GM18502 (cell line): Measurements from ENCODE around the gene HELZ.
"Not testable (repeated sequence)": the region's sequence is repeated elsewhere in the genome, so short reads cannot be mapped to it uniquely, and the experiment has no call there.

Source experiments
- ATAC-seq: cut with Tn5 transposase; IDR thresholded peaks from one replicate; pipeline ENCODE4 v1.9.1; 2021; ENCODE audit warnings: mild to moderate bottlenecking; ENCODE audit not compliant: unreplicated experiment, poor library complexity

The HELZ gene

DNA sequence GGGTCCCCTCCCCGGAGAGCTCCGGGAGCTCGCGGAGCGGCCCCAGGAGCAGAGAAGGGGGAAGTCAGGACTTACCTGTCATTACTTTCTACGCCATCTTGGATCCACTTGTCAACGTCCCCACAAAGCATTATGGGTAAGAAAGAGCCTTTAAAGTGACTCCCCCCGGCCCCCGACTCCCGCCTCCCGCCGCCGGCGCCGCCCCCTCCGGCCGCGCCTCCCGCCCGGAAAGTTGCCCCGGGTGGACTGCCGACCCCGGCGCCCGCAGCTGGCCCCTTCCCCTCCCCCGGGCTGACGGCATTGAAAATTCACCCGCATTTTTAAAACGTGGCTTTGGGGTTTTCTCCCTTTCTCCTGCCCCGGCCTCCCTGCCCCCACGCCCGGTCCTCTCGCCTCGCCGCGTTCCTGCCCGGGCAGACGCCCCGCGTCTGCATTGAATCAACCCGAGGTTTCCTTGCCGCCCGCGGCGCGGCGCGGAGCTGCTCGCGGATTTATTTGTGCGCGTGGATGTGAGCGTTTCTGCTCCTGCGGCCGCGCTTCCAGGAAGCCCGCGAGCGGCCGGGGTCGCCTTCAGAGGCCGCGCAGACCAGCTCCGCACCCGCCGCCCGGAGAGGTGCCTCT, at the start of gene HELZ:
TSS of gene HELZ (minus strand) at position 124 of the 621 bp plus-strand sequence. CDS start 26,392 bp downstream, outside the sequence.
- ATAC-seq = peak; percentile 48

- ATAC-seq = peak; percentile 85
These were observed 48.5 kb upstream of the HELZ start for GRCh38 chr17:67293251-67294203.

DNA sequence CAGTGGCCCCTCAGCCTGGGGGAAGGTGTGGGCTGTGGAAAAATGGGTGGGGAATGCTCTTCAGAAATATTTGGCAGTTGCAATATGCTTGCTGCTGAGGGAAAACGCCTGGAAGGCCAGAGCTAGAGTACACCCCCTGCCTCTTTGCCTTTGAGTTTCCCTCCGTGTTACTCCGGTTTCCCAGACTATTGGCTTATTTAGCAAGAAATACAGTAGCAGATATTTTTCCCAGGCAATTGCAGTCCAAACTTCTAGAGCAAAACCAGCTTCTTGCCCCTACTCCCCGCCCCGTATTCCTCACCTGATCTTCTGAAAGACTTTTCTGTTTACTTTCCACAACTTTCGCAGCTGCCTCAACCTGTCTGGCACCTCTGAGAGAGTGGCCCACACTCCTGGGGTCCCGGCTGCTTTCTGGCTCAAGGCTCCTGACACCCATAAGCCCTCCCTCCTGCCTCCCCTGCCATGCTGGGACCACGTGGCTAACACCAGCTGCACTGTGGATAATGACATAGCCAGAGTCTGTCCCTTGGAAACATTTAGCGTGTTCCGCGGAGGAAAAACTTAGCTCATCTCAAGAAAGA, 45.8 kb upstream of the HELZ start:
- ATAC-seq = no peak

- ATAC-seq = no peak
These were observed 45.2 kb upstream of the HELZ start for GRCh38 chr17:67290244-67290643.

DNA sequence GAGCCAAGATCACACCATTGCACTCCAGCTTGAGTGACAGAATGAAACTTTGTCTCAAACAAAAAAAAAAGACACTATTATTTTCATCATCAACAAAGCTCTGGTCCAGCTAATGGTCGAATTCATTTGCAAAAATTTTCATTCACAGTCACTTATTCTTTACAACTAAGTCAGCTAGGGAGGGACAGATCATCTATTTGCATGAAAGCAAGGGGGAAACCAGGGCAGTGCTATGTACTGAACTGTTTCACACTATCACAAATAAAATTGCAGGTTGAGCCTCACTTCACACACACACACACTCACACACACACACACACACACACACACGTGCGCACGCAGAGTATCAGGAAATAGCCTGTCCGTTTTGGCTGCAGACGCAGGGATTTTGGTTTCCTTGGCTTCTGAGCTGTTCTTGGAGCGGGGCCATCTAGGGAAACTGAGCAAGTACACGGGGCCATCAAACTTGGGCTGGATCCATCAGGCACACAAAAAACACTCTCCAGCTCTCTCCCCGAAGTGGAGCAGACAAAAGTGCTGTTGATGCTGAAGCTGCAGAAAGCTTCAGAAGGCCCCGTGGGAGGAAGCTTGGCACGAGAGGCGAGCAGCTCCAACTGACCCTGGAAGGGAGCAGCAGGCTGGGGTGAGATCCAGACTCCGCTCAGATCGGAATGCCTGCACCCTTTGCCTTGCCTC, 44.3 kb upstream of the HELZ start:
- ATAC-seq = no peak

GRCh38 chr17:67286826-67287225, 41.8 kb upstream of the HELZ start:
- not testable (repeated sequence) for ATAC-seq

- ATAC-seq = no peak
These were observed 40.4 kb upstream of the HELZ start for GRCh38 chr17:67285360-67285759.

- no peak for ATAC-seq
These were observed 38.9 kb upstream of the HELZ start for GRCh38 chr17:67283731-67284516.

DNA sequence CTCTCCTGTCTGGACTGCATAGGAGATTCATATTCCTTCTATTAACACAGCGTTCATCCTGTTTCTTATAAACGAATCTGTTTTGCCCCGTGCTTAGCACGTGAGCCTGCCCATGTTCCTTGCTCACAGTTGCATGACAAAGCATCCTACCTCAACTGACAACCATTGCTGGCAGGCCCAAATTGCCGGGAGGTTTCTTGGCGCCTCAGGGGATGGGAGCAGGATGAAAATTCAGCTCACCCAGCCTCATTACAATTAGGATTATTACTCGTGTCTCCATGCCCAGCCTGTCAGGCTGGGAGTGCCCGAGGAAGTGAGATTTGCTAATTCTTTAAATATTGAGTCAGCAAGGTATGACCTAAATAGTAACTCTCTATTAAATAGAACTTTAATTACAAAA, 36.7 kb upstream of the HELZ start:
- ATAC-seq = no peak

DNA sequence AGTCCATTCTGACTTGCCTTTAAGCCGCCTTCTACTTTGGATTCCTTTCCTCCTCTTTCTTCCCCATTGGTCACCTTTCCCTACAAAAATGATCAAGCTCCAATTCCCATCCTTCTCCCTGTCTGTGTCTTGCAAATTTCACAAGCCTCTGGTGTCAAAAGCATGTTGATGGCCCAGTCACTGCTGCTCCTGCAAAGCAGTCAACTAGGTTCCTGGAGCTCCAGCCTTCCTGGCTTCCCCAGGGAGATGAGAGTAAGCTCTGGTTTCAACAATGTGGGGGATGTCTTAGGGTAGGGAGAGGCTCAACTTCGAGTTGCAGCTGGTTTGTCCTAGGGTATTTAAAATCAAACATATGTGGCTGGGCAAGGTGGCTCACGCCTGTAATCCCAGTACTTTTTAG, 36.1 kb upstream of the HELZ start:
- no peak for ATAC-seq

DNA sequence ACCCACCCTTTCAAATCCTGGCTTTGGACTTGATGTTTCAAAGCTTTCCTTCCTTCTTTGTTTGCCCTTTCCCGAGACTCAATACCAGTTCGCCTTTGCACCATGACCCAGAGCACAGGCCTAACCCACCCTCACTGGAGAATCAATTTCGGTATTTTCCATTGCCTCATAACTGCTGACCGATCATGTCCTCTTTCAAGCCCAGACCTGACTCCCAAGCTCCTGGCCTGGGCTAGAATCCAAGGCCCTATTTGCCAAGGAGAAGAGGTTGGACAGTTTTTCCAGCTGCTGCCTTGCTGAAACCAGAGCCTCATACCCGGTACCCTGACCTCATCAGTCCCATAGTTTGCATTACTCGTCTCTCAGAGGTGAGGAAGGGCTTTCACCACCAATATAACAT, 35.3 kb upstream of the HELZ start:
- no peak for ATAC-seq

DNA sequence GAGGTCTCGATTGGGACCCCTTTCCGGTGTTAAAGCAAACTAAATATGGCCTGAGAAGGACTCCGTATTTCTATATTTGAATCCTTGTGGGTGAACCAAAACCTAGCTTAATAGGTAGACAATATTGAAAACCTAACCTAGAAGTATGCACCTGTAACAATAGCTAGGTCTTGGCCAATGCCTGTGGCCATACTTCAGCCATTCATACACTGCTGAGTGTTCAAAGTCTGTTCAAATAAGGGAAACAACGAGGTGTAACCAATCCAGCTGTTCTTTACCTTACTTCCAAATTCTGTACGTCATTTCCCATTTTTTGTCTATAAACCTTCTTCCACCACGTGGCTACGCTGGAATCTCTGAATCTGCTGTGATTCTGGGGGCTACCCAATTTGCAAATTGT, 34.1 kb upstream of the HELZ start:
- ATAC-seq = no peak

DNA sequence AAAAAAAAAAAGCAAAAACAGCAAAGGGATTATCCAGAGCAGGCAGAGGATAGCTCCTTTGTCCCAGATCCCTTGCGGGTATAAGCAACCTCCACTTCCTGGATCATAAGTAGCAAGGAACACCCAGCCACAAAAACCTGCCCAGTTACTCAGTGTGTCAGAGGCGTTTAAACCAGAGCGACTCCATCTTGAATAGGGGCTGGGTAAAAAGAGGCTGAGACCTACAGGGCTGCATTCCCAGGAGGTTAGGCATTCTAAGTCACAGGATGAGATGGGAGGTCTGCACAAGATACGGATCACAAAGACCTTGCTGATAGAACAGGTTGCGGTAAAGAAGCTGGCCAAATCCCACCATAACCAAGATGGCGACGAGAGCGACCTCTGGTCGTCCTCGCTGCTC, 33.4 kb upstream of the HELZ start:
- no peak for ATAC-seq

- no peak for ATAC-seq
These were observed 31.1 kb upstream of the HELZ start for GRCh38 chr17:67276075-67276474.

DNA sequence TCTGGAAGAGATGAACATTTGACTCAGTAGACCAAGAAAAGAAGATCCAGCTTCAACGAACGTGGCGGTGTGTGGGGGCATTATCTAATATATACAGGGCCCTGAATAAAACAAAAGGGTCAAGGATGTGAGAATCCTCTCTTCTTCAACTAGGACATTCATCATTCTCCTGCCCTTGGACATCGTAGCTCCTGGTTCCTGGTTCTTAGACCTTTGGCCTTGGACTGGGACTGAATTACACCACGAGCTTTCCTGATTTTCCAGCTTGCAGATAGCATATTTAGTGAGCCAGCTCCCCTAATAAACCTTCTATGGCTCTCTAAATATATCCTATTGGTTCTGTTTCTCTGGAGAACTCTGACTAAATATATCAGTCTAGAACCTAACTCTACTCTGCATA, 29.5 kb upstream of the HELZ start:
- no peak for ATAC-seq

- no peak for ATAC-seq
These were observed 28.9 kb upstream of the HELZ start for GRCh38 chr17:67273900-67274299.

DNA sequence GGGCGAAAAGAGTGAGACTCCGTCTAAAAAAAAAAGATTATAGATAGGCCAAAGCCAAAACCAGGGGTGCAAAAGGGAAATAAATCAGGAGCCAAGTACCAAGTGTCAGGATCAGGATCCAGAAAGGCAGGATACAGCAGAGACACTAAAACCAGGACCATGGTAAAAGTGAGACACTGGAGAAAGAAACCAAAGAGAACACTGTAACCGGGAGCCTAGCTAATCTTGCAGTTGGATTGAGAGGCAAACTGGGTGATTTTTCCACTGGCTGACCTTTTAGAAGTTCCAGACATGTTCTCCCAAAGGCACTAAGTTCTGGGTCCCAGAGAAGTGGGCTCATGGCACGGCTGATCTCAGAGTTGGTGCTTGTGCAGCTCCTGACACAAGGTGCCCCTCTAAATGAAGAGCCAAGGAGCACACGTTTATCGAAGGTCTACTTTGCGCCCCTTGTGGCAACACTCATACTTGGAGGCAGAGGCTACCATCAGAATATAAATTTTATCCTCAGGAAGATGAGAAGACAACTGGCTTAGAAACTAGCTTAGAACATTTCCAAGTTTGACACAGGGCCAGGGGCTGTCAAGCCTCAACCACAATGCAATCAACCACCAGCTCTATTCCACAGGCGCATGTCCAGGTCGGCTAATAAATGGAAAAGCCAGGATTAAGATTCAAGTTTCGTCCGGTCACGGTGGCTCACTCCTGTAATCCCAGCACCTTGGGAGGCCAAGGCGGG, 27.5 kb upstream of the HELZ start:
- ATAC-seq = no peak

GRCh38 chr17:67271187-67271586, 26.2 kb upstream of the HELZ start:
- not testable (repeated sequence) for ATAC-seq

- ATAC-seq = no peak
These were observed 25.4 kb upstream of the HELZ start for GRCh38 chr17:67270416-67270815.
